AG04449 (cell line): Measurements from ENCODE around the gene MYO7B.

Experiments used
- CTCF ChIA-PET: fragments of 350-600 bp; formaldehyde crosslinking; extraction: SDS; loops from one replicate; lab custom pipeline; 2021; ENCODE audit warnings: antibody characterized with exemption; lab: Yijun Ruan, JAX
- POLR2A ChIA-PET: fragments of 400-600, 350-600 bp; formaldehyde crosslinking; extraction: SDS; loops from one replicate; lab custom pipeline; 2020; ENCODE audit warnings: antibody characterized with exemption, inconsistent platforms; lab: Yijun Ruan, JAX
- DNase-seq: peaks from one replicate; pipeline ENCODE4 v3.0.0-alpha.2; 2010; ENCODE audit warnings: low read depth, low spot score
- H3K4me3 ChIP-seq: 2 replicates; pipeline ENCODE4 v1.5.1; 2011; ENCODE audit warnings: low read depth, mild to moderate bottlenecking, control low read depth, low read length
- CTCF ChIP-seq: IDR thresholded peaks from one replicate; pipeline ENCODE4 v1.5.1; 2011; ENCODE audit warnings: mild to moderate bottlenecking, moderate library complexity, low read length, control low read depth, inconsistent platforms; ENCODE audit not compliant: insufficient read depth; ENCODE audit errors: missing control alignments

The MYO7B gene

GRCh38 chr2:127658146-127658545, 122.7 kb downstream of the MYO7B start:
- no peak for TF ChIP-seq CTCF
- H3K4me3 ChIP-seq, result no peak overlapping the region
- ChIA-PET POLR2A (no interaction called here), CTCF (interaction anchor here (1.5 to 2.1 kb wide), 2 partner anchors 8 to 10 kb away, joined by 3 to 7 read pairs; no protein-coding TSS in a partner anchor)
- no peak for DNase-seq

GRCh38 chr2:127658641-127659407, 123.3 kb downstream of the MYO7B start:
- ChIA-PET POLR2A (no interaction called here), CTCF (interaction anchor here (1.2 to 2.5 kb wide), 4 partner anchors 9 to 16 kb away, joined by 3 to 13 read pairs (median 6); partner anchors contain the start of gene LIMS2)
- no peak overlapping the region for H3K4me3 ChIP-seq
- no peak for TF ChIP-seq CTCF
- DNase-seq, result no peak

GRCh38 chr2:127659408-127660290, 124.2 kb downstream of the MYO7B start:
- TF ChIP-seq CTCF, result no peak
- POLR2A ChIA-PET, result no interaction called here
- no peak for DNase-seq
- H3K4me3 ChIP-seq, result no peak overlapping the region
- CTCF ChIA-PET, result interaction anchor here (1.2 to 2.5 kb wide), 2 partner anchors 10 to 15 kb away, joined by 4 to 13 read pairs; partner anchors contain the start of gene LIMS2

- DNase-seq, result no peak
- ChIA-PET CTCF (interaction anchor here (1.2 to 2.5 kb wide), 2 partner anchors 10 to 15 kb away, joined by 4 to 13 read pairs; partner anchors contain the start of gene LIMS2), POLR2A (no interaction called here)
- no peak for TF ChIP-seq CTCF
- no peak overlapping the region for H3K4me3 ChIP-seq
Observed at GRCh38 chr2:127660291-127660578, 124.8 kb downstream of the MYO7B start.

- no peak overlapping the region for H3K4me3 ChIP-seq
- ChIA-PET CTCF (interaction anchor here (2.5 kb wide), 1 partner anchor 11 kb away, joined by 13 read pairs; no protein-coding TSS in a partner anchor), POLR2A (no interaction called here)
- no peak for DNase-seq
- TF ChIP-seq CTCF, result no peak
Observed at GRCh38 chr2:127661072-127661649, 125.7 kb downstream of the MYO7B start.
